Caco-2 (cell line): ENCODE results near the gene RNF130. TPM values are rescaled to one million over a fixed set of nuclear protein-coding genes. Genes with fewer than 3 reads are reported as not detected.

Experiments
- Bru-seq: library from RNA; stranded (reverse); fragments of 400-500 nt; gene quantifications from one replicate; lab custom pipeline; 2021; lab: Mats Ljungman, UMichigan
- BruChase-seq, 2 experiments: library from RNA; stranded (reverse); fragments of 400-500 nt; gene quantifications; one replicate each; lab custom pipeline; 2021; lab: Mats Ljungman, UMichigan
- BruUV-seq: library from RNA; stranded (reverse); fragments of 400-500 nt; replicated peaks from 2 replicates; lab custom pipeline; 2021; lab: Mats Ljungman, UMichigan
- CTCF ChIA-PET: fragments of 300-600 bp; sonication (Branson Sonifier 250); formaldehyde crosslinking; loops from one replicate; lab custom pipeline; 2022; ENCODE audit warnings: antibody characterized with exemption; lab: Charles Lee
- POLR2A ChIA-PET: fragments of 300-600 bp; sonication (Branson Sonifier 250); formaldehyde crosslinking; loops from one replicate; lab custom pipeline; 2022; ENCODE audit warnings: antibody characterized with exemption; lab: Charles Lee
- DNase-seq, 2 experiments: peaks; one replicate each; pipeline versions ENCODE4 v3.0.0 to v3.0.0-alpha.2; 2020 to 2022
- H3K27me3 ChIP-seq: replicated peaks from 2 replicates; pipeline ENCODE4 v1.6.0; 2011; ENCODE audit warnings: low read length; ENCODE audit not compliant: control insufficient read depth, insufficient read depth
- H3K36me3 ChIP-seq: 2 replicates; pipeline ENCODE4 v1.5.1; 2011; ENCODE audit warnings: low read length; ENCODE audit not compliant: control insufficient read depth, insufficient read depth
- H3K4me1 ChIP-seq: fragments of 250-450 bp; sonication (Bioruptor Pico); 2 replicates; pipeline ENCODE4 v1.5.1; 2020; ENCODE audit warnings: mild to moderate bottlenecking
- H3K4me3 ChIP-seq: 2 replicates; pipeline ENCODE4 v1.5.1; 2011; ENCODE audit warnings: low read depth, mild to moderate bottlenecking, control low read depth, low read length
- H3K9me3 ChIP-seq: fragments of 250-450 bp; sonication (Bioruptor Pico); 2 replicates; pipeline ENCODE4 v1.5.1; 2020; ENCODE audit warnings: mild to moderate bottlenecking, moderate library complexity
- H3K27ac Mint-ChIP-seq: one replicate; pipeline ENCODE4 v1.8.0; 2022; ENCODE audit warnings: mixed read lengths; ENCODE audit not compliant: unreplicated experiment
- H3K27me3 Mint-ChIP-seq: one replicate; pipeline ENCODE4 v1.8.0; 2022; ENCODE audit warnings: mixed read lengths; ENCODE audit not compliant: insufficient read depth, unreplicated experiment
- H3K36me3 Mint-ChIP-seq: one replicate; pipeline ENCODE4 v1.8.0; 2022; ENCODE audit warnings: mild to moderate bottlenecking, mixed read lengths; ENCODE audit not compliant: insufficient read depth, unreplicated experiment
- H3K4me1 Mint-ChIP-seq: one replicate; pipeline ENCODE4 v1.8.0; 2022; ENCODE audit warnings: low read depth, mixed read lengths; ENCODE audit not compliant: unreplicated experiment
- H3K4me3 Mint-ChIP-seq: one replicate; pipeline ENCODE4 v1.8.0; 2022; ENCODE audit warnings: mild to moderate bottlenecking, moderate library complexity, mixed read lengths; ENCODE audit not compliant: unreplicated experiment
- H3K9me3 Mint-ChIP-seq: one replicate; pipeline ENCODE4 v1.8.0; 2022; ENCODE audit warnings: mixed read lengths; ENCODE audit not compliant: unreplicated experiment
- CTCF ChIP-seq, 2 experiments: fragments of 200-600 bp in 1 of 2; IDR thresholded peaks; 1 replicate in 1 of 2; 2 replicates in 1 of 2; pipeline versions ENCODE4 v1.5.1 to v1.8.0; 2011 to 2022; ENCODE audit warnings: antibody characterized with exemption in 1 of 2, control low read depth in 1 of 2, inconsistent platforms in 1 of 2, low read depth in 1 of 2, low read length in 1 of 2, mild to moderate bottlenecking in 1 of 2, moderate library complexity in 1 of 2; ENCODE audit not compliant: insufficient read depth in 1 of 2, severe bottlenecking in 1 of 2, unreplicated experiment in 1 of 2
- intact Hi-C: fragments of 100-400 bp; cut with micrococcal nuclease; formaldehyde crosslinking; loops from one replicate; pipeline ENCODE4 v1.10.0; 2022; ENCODE audit not compliant: unreplicated experiment
- long read RNA-seq: library from polyadenylated mRNA; stranded (forward); transcript quantifications from one replicate; pipeline ENCODE4 v2.0.0, GENCODE V29; 2022
- total RNA-seq: library from RNA; stranded (reverse); gene quantifications from 2 replicates; pipeline ENCODE4 v1.2.3, GENCODE V29; 2022

Gene RNF130
- 30.2 and 34.5 TPM in 2 replicates for total RNA-seq
- percentile 68 among the genes with signal in this experiment for Bru-seq, nascent RNA
- BruChase-seq, experiment 1, labeled RNA remaining after a 2-hour chase: percentile 61 among the genes with signal in this experiment
- percentile 59 among the genes with signal in this experiment for BruChase-seq, experiment 2, labeled RNA remaining after a 6-hour chase
- long read RNA-seq, transcript RNF130-205 (9 exons, 2,263 nt): major isoform, 74 of 91 reads
- long read RNA-seq, partial matches to known transcripts: 6 of 91 reads
- long read RNA-seq, other reads (novel, unspliced or antisense): 11 of 91 reads

DNA sequence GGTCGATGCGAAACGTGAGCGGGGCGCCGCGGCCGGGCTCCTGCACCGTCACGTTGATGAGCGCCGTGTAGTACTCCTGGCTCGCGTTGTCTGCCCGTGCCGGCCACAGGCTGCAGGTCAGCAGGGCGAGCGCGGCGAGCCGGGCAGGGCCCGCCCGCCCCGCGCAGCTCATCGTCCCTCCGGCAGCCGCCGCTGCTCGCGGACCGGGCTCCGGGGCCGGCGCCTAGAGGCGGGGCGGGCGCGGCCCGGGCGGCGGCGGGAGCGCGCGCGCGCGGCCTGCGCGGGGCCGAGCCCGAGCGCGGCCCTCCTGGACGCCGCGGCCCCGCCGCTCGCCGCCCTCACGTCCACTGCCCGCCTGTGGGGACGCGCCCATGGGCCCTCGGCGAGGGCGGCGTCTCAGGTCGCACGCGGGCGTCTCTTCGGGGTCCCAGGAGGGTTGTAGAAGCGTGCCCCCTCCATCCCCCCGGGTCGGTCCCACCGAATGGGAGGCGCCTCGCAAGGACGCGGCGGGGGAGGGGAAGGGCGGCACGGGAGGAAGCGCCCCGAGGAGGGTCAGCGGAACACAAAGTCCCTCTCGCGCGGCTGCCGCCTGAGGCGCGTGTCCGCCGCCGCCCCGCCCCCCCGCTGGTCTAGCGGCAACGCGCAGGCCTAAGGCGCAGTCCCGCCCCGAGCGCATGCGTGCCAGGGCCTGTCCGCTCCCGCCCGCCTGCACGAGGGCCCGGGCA lies at the start of gene RNF130:
Gene RNF130, minus strand, starts transcription at position 229 of the 725 bp plus-strand sequence. Its CDS starts 57 bp downstream, at position 172.
- no TSS peak for BruUV-seq
- Histone ChIP-seq H3K27me3 (no peaks in the 10 kb centered on the region; the same call in 1 of the 2 replicates), H3K4me1 (peaks cover 12% of the 10 kb centered on the region; the same call in 1 of the 2 replicates), H3K4me3 (peak within 1 kb of the TSS; percentile 95), H3K9me3 (peaks cover 5% of the 10 kb centered on the region; the same call in 1 of the 2 replicates), H3K36me3 (no peaks in the 10 kb centered on the region)
- Mint-ChIP-seq H3K9me3 (no peaks in the 10 kb centered on the region), H3K27ac (peak within 1 kb of the TSS; percentile 63), H3K4me1 (peaks cover 6% of the 10 kb centered on the region), H3K36me3 (peaks cover 21% of the 10 kb centered on the region), H3K27me3 (peaks cover 11% of the 10 kb centered on the region), H3K4me3 (peak within 1 kb of the TSS; percentile 90)
- TF ChIP-seq CTCF (IDR thresholded peaks at IDR 0.05; ENCODE audit: insufficient read depth in 1 of 2, low read depth in 1 of 2, low read length in 1 of 2, severe bottlenecking in 1 of 2, unreplicated experiment in 1 of 2): no peak
- POLR2A ChIA-PET: interaction anchor here (0.5 kb wide), 1 partner anchor 281 kb away, joined by 6 read pairs; the partner anchor contains the start of gene GFPT2
- DNase-seq: peak; percentile 91 to 97
- intact Hi-C loops: loop anchor here (1.0 kb wide), 1 partner anchor 19 kb away; no protein-coding TSS in a partner anchor
- CTCF ChIA-PET: no interaction called here

DNA sequence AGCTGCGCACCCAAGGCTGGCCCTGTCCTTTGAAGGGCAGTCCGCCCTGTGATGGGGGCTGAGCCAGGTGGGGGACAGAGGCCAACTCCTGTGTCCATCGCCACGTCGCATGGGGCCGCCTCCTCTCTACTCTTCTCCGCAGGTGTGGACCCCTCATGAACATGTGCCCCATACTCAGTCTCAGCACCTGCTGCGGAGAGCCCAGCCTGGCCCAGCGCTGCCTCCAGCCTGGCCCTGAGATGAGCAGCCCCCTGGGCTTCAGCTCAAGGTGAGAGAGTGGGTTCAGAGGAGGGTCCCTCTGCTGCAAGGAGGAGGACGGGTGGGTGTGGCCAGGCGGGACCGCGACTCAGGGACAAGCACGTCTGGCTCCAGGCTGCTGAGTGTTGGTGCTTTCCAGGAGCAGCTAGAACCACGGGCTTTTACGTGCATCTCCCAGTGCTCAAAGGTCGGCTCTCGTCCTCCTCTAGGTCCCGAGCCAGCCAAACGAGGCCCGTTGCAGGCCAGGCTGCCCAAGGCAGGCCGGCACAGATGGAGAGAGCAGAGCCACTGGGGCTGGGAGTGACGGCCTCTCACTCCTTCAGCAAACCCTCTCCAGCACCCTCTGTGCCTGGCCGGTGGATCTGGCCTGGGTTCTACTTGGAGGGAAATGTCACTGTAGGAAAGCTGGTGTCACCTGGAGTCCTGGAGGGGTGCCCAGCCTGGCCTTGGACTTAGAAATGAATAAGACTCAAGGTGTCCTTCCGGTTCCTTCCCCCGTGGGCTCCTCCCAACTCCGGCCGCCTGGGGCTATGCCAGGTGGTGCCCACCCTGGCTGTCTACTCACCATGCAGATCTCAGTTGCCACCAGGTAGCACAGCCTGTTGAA lies 48.9 kb upstream of the RNF130 start:
- Histone ChIP-seq H3K9me3 (no peaks in the 10 kb centered on the region; the same call in 1 of the 2 replicates), H3K4me1 (no peaks in the 10 kb centered on the region), H3K4me3 (no peak overlapping the region), H3K27me3 (no peaks in the 10 kb centered on the region), H3K36me3 (no peaks in the 10 kb centered on the region)
- intact Hi-C loops: loop anchor here (10.0 kb wide), 1 partner anchor 84 kb away; the partner anchor contains the start of gene RASGEF1C
- ChIA-PET POLR2A (no interaction called here), CTCF (no interaction called here)
- H3K4me1 Mint-ChIP-seq: peaks cover 13% of the 10 kb centered on the region
- H3K4me3 Mint-ChIP-seq: no peak overlapping the region
- no peaks in the 10 kb centered on the region for H3K36me3 Mint-ChIP-seq
- peaks cover 9% of the 10 kb centered on the region for H3K27me3 Mint-ChIP-seq
- no peak overlapping the region for H3K27ac Mint-ChIP-seq
- BruUV-seq: no TSS peak
- TF ChIP-seq CTCF (IDR thresholded peaks at IDR 0.05; ENCODE audit: insufficient read depth in 1 of 2, low read depth in 1 of 2, low read length in 1 of 2, severe bottlenecking in 1 of 2, unreplicated experiment in 1 of 2): no peak
- no peaks in the 10 kb centered on the region for H3K9me3 Mint-ChIP-seq
- peak in 1 of 2 experiments; percentile 30 for DNase-seq
